ENCODE data around the gene C1orf50.

GRCh38 chr1:42757892-42758275 lies 9.2 kb upstream of the C1orf50 start:
- TF ChIP-seq CTCF (IDR thresholded peaks at IDR 0.05 in 4 of 5, conservative IDR thresholded peaks at IDR 0.05 in 1 of 5) (no peak), POLR2A (IDR thresholded peaks at IDR 0.05) (no peak)
